Breast epithelium (tissue), 4 donors: Measurements from ENCODE around the gene NCOA4. TPM values are rescaled to one million over a fixed set of nuclear protein-coding genes. Genes with fewer than 3 reads are reported as not detected.
"Not testable (repeated sequence)": the region's sequence is repeated elsewhere in the genome, so short reads cannot be mapped to it uniquely, and the experiment has no call there.

Experiments
- DNase-seq, 2 donors: peaks; one replicate each; pipeline ENCODE4 v3.0.0-alpha.2; 2019; ENCODE audit warnings: low spot score in 2 of 2
- H3K27ac ChIP-seq, 2 donors: fragments of 200-600 bp; sonication (generic) in 1 of 2; one replicate each; pipeline ENCODE4 v1.5.1; 2016 to 2019; ENCODE audit warnings: mild to moderate bottlenecking in 1 of 2
- H3K27me3 ChIP-seq, 2 donors: fragments of 200-600 bp; sonication (generic) in 1 of 2; one replicate each; pipeline versions ENCODE4 v1.5.1 to v1.6.0; 2017 to 2019; ENCODE audit warnings: control low read depth in 1 of 2, mild to moderate bottlenecking in 1 of 2
- H3K36me3 ChIP-seq: fragments of 200-600 bp; one replicate; pipeline ENCODE4 v1.5.1; 2019
- H3K4me1 ChIP-seq, 2 donors: fragments of 200-600 bp; sonication (generic); one replicate each; pipeline ENCODE4 v1.5.1; 2016 to 2019; ENCODE audit warnings: control low read depth in 1 of 2
- H3K4me3 ChIP-seq, 3 donors: fragments of 200-600 bp; sonication (generic); 1 replicate in 2 of 3; 2 replicates in 1 of 3; pipeline ENCODE4 v1.5.1; 2016 to 2019; ENCODE audit warnings: mild to moderate bottlenecking in 3 of 3, moderate library complexity in 2 of 3
- H3K9me3 ChIP-seq, 2 donors: fragments of 200-600 bp; sonication (generic) in 1 of 2; one replicate each; pipeline ENCODE4 v1.5.1; 2016 to 2019; ENCODE audit warnings: control low read depth in 1 of 2
- POLR2A ChIP-seq: fragments of 450-650 bp; IDR thresholded peaks from one replicate; pipeline ENCODE4 v1.6.1; 2016; ENCODE audit warnings: antibody characterized with exemption, mild to moderate bottlenecking, moderate library complexity
- POLR2AphosphoS5 ChIP-seq, 3 donors: sonication (generic); formaldehyde crosslinking; IDR thresholded peaks; one replicate each; pipeline ENCODE4 v1.6.1; 2017; ENCODE audit warnings: antibody characterized with exemption in 3 of 3
- intact Hi-C: fragments of 100-400 bp; cut with DNase I; formaldehyde crosslinking; loops from one replicate; pipeline ENCODE4 v1.15.1; 2023; ENCODE audit warnings: low total_unique reads
- total RNA-seq, 3 donors: library from RNA; depleted of rRNA; stranded (reverse); fragments of >200 nt; gene quantifications; one replicate each; pipeline ENCODE4 v1.1.0, GENCODE V29; 2016
- TF ChIP-seq, protein P1 (sequence below), 3 donors: fragments of 450-650 bp; IDR thresholded peaks; one replicate each; pipeline ENCODE4 v1.5.1; 2016 to 2017; ENCODE audit warnings: antibody characterized with exemption in 3 of 3, mild to moderate bottlenecking in 3 of 3, moderate library complexity in 3 of 3

NCOA4 gene
- total RNA-seq, 3 donors from 2014 or later: 121 to 200 (median 189) TPM

DNA sequence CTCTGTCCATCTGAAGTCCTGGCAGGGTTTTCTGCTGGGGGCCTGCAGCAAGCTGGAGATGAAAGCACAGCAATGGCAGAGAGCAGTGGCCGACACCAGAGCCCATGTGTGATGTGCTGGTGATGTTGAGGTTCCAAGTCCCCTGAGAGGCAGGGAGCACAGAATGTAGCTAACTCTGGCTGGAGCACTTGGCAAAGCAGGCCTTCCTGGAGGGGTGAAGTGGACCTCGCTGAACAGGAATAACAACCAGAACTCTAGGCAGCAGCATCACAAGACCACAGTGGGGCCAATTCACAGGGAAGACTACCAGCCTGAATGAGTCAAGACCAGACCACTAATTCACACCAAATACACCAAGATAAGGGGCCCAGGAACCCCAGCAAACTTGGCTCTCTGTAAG is 38.5 kb upstream of the NCOA4 start:
- Histone ChIP-seq H3K4me1 (no peaks in the 10 kb centered on the region), H3K27me3 (no peaks in the 10 kb centered on the region), H3K27ac (no peak overlapping the region), H3K4me3 (no peak overlapping the region), H3K9me3 (no peaks in the 10 kb centered on the region), H3K36me3 (no peaks in the 10 kb centered on the region)
- no peak for DNase-seq
- intact Hi-C loops: no loop called here
- TF ChIP-seq, protein P1, sequence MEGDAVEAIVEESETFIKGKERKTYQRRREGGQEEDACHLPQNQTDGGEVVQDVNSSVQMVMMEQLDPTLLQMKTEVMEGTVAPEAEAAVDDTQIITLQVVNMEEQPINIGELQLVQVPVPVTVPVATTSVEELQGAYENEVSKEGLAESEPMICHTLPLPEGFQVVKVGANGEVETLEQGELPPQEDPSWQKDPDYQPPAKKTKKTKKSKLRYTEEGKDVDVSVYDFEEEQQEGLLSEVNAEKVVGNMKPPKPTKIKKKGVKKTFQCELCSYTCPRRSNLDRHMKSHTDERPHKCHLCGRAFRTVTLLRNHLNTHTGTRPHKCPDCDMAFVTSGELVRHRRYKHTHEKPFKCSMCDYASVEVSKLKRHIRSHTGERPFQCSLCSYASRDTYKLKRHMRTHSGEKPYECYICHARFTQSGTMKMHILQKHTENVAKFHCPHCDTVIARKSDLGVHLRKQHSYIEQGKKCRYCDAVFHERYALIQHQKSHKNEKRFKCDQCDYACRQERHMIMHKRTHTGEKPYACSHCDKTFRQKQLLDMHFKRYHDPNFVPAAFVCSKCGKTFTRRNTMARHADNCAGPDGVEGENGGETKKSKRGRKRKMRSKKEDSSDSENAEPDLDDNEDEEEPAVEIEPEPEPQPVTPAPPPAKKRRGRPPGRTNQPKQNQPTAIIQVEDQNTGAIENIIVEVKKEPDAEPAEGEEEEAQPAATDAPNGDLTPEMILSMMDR (IDR thresholded peaks at IDR 0.05): no peak
- TF ChIP-seq POLR2AphosphoS5 (IDR thresholded peaks at IDR 0.05) (no peak), POLR2A (no peak)

DNA sequence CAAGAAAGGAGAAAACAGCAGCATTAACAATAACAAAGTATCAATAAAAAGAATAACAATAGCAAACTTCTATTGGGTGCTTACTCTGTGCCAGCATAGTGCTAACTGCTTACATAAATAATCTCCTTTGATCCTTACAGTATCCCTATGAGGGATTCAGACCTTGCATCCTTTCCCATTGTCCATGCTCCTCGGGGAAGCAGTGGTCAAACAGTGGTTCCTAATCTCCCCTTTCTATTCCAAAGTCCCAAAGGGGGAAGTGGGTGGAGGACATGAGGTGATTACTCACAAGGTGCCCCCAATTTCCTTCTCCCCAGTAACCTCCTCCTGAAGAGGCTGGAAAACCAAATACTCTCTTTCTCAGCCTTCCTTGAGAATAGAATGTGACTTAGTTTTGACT is 37.7 kb upstream of the NCOA4 start:
- Histone ChIP-seq H3K4me1 (no peaks in the 10 kb centered on the region), H3K36me3 (no peaks in the 10 kb centered on the region), H3K4me3 (no peak overlapping the region), H3K27me3 (no peaks in the 10 kb centered on the region), H3K9me3 (no peaks in the 10 kb centered on the region), H3K27ac (no peak overlapping the region)
- DNase-seq: no peak
- intact Hi-C loops: no loop called here
- TF ChIP-seq, protein P1 (IDR thresholded peaks at IDR 0.05): no peak
- TF ChIP-seq POLR2A (no peak), POLR2AphosphoS5 (IDR thresholded peaks at IDR 0.05) (no peak)

- no peaks in the 10 kb centered on the region for H3K36me3 ChIP-seq
- H3K4me3 ChIP-seq: no peak overlapping the region
- TF ChIP-seq POLR2A (no peak), POLR2AphosphoS5 (IDR thresholded peaks at IDR 0.05) (no peak)
- TF ChIP-seq, protein P1 (IDR thresholded peaks at IDR 0.05): no peak
- DNase-seq: no peak
- H3K27ac ChIP-seq: no peak overlapping the region
- H3K9me3 ChIP-seq: no peaks in the 10 kb centered on the region
- intact Hi-C loops: no loop called here
- no peaks in the 10 kb centered on the region for H3K4me1 ChIP-seq
- no peaks in the 10 kb centered on the region for H3K27me3 ChIP-seq
Measured at GRCh38 chr10:46064269-46064817, 33.9 kb upstream of the NCOA4 start.

- H3K4me1 ChIP-seq: no peaks in the 10 kb centered on the region
- no peak for TF ChIP-seq POLR2AphosphoS5 (IDR thresholded peaks at IDR 0.05)
- TF ChIP-seq, protein P1 (IDR thresholded peaks at IDR 0.05): no peak
- TF ChIP-seq POLR2A: no peak
- intact Hi-C loops: no loop called here
Measured at GRCh38 chr10:46062723-46063428, 32.5 kb upstream of the NCOA4 start.

GRCh38 chr10:46060706-46061105 is 30.3 kb upstream of the NCOA4 start:
- Histone ChIP-seq H3K9me3 (peaks cover 0 to 5% of the 10 kb centered on the region in 2 donors), H3K27me3 (no peaks in the 10 kb centered on the region), H3K27ac (no peak overlapping the region), H3K4me3 (no peak overlapping the region), H3K36me3 (no peaks in the 10 kb centered on the region), H3K4me1 (no peaks in the 10 kb centered on the region)
- intact Hi-C loops: no loop called here
- DNase-seq: no peak
- TF ChIP-seq POLR2A (no peak), POLR2AphosphoS5 (IDR thresholded peaks at IDR 0.05) (no peak)
- TF ChIP-seq, protein P1 (IDR thresholded peaks at IDR 0.05): no peak

More at GRCh38 chr10:46062723-46063428, 32.5 kb upstream of the NCOA4 start:
- no peak for DNase-seq
- Histone ChIP-seq H3K27ac (no peak overlapping the region), H3K4me3 (no peak overlapping the region), H3K9me3 (no peaks in the 10 kb centered on the region), H3K36me3 (no peaks in the 10 kb centered on the region), H3K27me3 (no peaks in the 10 kb centered on the region)

GRCh38 chr10:46057927-46058326 is 27.5 kb upstream of the NCOA4 start:
- H3K4me1 ChIP-seq, H3K27ac ChIP-seq, DNase-seq, intact Hi-C loops, H3K27me3 ChIP-seq, H3K4me3 ChIP-seq, H3K36me3 ChIP-seq, H3K9me3 ChIP-seq: not testable (repeated sequence)
